WTC11 (cell line): ENCODE measurements around the gene PTPN21. TPM values are rescaled to one million over a fixed set of nuclear protein-coding genes. Genes with fewer than 3 reads are reported as not detected.

Experiments
- ATAC-seq: fragments of 200-7000 bp; cut with Tn5 transposase; 2 replicates; pipeline ENCODE4 v1.10.0; 2021; ENCODE audit warnings: mild to moderate bottlenecking, moderate library complexity
- CTCF ChIA-PET: fragments of 300-600 bp; sonication (Branson Sonifier 250); formaldehyde crosslinking; loops from one replicate; lab custom pipeline; 2021; ENCODE audit warnings: antibody characterized with exemption; lab: Charles Lee
- POLR2A ChIA-PET: fragments of 350-600 bp; sonication (Branson Sonifier 250); formaldehyde crosslinking; loops from one replicate; lab custom pipeline; 2021; ENCODE audit warnings: antibody characterized with exemption; lab: Charles Lee
- DNase-seq: peaks from one replicate; pipeline ENCODE4 v3.0.0; 2021; ENCODE audit warnings: low spot score
- H3K27ac Mint-ChIP-seq: 2 replicates; pipeline ENCODE4 v1.8.0; 2021; ENCODE audit warnings: mixed read lengths
- H3K27me3 Mint-ChIP-seq: 2 replicates; pipeline ENCODE4 v1.8.0; 2021; ENCODE audit warnings: low read depth, mild to moderate bottlenecking, moderate library complexity, mixed read lengths
- H3K36me3 Mint-ChIP-seq: 2 replicates; pipeline ENCODE4 v1.8.0; 2021; ENCODE audit warnings: mixed read lengths
- H3K4me1 Mint-ChIP-seq: 2 replicates; pipeline ENCODE4 v1.8.0; 2022; ENCODE audit warnings: mixed read lengths
- H3K4me3 Mint-ChIP-seq: 2 replicates; pipeline ENCODE4 v1.8.0; 2021; ENCODE audit warnings: mild to moderate bottlenecking, moderate library complexity, mixed read lengths
- H3K9me3 Mint-ChIP-seq: 2 replicates; pipeline ENCODE4 v1.8.0; 2021; ENCODE audit warnings: mixed read lengths
- ETV6 ChIP-seq: sonication (generic); formaldehyde crosslinking; IDR thresholded peaks from 2 replicates; pipeline ENCODE4 v1.8.1; 2022; ENCODE audit warnings: mild to moderate bottlenecking, missing genetic modification reagents
- FOXJ3 ChIP-seq: sonication (generic); formaldehyde crosslinking; IDR thresholded peaks from 2 replicates; pipeline ENCODE4 v1.9.0; 2021; ENCODE audit warnings: missing genetic modification reagents, mild to moderate bottlenecking, borderline replicate concordance
- FOXP1 ChIP-seq: sonication (generic); formaldehyde crosslinking; IDR thresholded peaks from 2 replicates; pipeline ENCODE4 v1.8.0; 2022; ENCODE audit warnings: missing genetic modification reagents, mild to moderate bottlenecking, moderate library complexity, borderline replicate concordance
- GABPB1 ChIP-seq: sonication (generic); formaldehyde crosslinking; IDR thresholded peaks from 2 replicates; pipeline ENCODE4 v1.8.1; 2023; ENCODE audit warnings: mild to moderate bottlenecking, missing genetic modification reagents
- GRHL2 ChIP-seq: fragments of 250-450 bp; sonication (Bioruptor Pico); IDR thresholded peaks from 2 replicates; pipeline ENCODE4 v1.8.0; 2022; ENCODE audit warnings: mild to moderate bottlenecking, moderate library complexity; ENCODE audit not compliant: insufficient replicate concordance, severe bottlenecking
- IRF2 ChIP-seq: sonication (generic); formaldehyde crosslinking; IDR thresholded peaks from 2 replicates; pipeline ENCODE4 v1.8.0; 2022; ENCODE audit warnings: low read depth, missing genetic modification reagents, borderline replicate concordance
- JUN ChIP-seq: sonication (generic); formaldehyde crosslinking; IDR thresholded peaks from 2 replicates; pipeline ENCODE4 v1.8.0; 2023; ENCODE audit warnings: mild to moderate bottlenecking, missing genetic modification reagents
- MYBL2 ChIP-seq: sonication (generic); formaldehyde crosslinking; IDR thresholded peaks from 2 replicates; pipeline ENCODE4 v1.8.1; 2023; ENCODE audit warnings: mild to moderate bottlenecking, moderate library complexity, missing genetic modification reagents
- NFE2L1 ChIP-seq: sonication (generic); formaldehyde crosslinking; IDR thresholded peaks from 2 replicates; pipeline ENCODE4 v1.8.1; 2023; ENCODE audit warnings: missing genetic modification reagents
- OVOL2 ChIP-seq: fragments of 250-450 bp; sonication (Bioruptor Pico); IDR thresholded peaks from 2 replicates; pipeline ENCODE4 v1.9.0; 2021; ENCODE audit warnings: mild to moderate bottlenecking, borderline replicate concordance
- RELA ChIP-seq: sonication (generic); formaldehyde crosslinking; IDR thresholded peaks from 2 replicates; pipeline ENCODE4 v1.8.1; 2022; ENCODE audit warnings: missing genetic modification reagents, mild to moderate bottlenecking, borderline replicate concordance
- SMAD4 ChIP-seq: sonication (generic); formaldehyde crosslinking; IDR thresholded peaks from 2 replicates; pipeline ENCODE4 v1.8.0; 2022; ENCODE audit warnings: mild to moderate bottlenecking, missing genetic modification reagents
- SOX15 ChIP-seq: fragments of 250-450 bp; sonication (Bioruptor Pico); IDR thresholded peaks from 2 replicates; pipeline ENCODE4 v1.9.0; 2021; ENCODE audit warnings: mild to moderate bottlenecking
- TCF7 ChIP-seq: sonication (generic); formaldehyde crosslinking; IDR thresholded peaks from 2 replicates; pipeline ENCODE4 v1.8.0; 2022; ENCODE audit warnings: mild to moderate bottlenecking, low read depth, missing genetic modification reagents, moderate library complexity
- ZNF121 ChIP-seq: sonication (generic); formaldehyde crosslinking; IDR thresholded peaks from 2 replicates; pipeline ENCODE4 v1.8.0; 2023; ENCODE audit warnings: missing genetic modification reagents
- ZNF232 ChIP-seq: sonication (generic); formaldehyde crosslinking; IDR thresholded peaks from 2 replicates; pipeline ENCODE4 v1.8.0; 2022; ENCODE audit warnings: mild to moderate bottlenecking, missing genetic modification reagents
- ZNF416 ChIP-seq: fragments of 250-450 bp; sonication (Bioruptor Pico); IDR thresholded peaks from 2 replicates; pipeline ENCODE4 v1.9.0; 2021; ENCODE audit warnings: mild to moderate bottlenecking, inconsistent platforms
- total RNA-seq: library from RNA; stranded (reverse); gene quantifications from 3 replicates; pipeline ENCODE4 v1.2.3, GENCODE V29; 2021
- TF ChIP-seq, protein P1 (sequence below): fragments of 250-450 bp; sonication (Bioruptor Pico); IDR thresholded peaks from 2 replicates; pipeline ENCODE4 v1.9.0; 2021; ENCODE audit warnings: mild to moderate bottlenecking, borderline replicate concordance
- TF ChIP-seq, protein P2 (sequence below): sonication (generic); formaldehyde crosslinking; IDR thresholded peaks from 2 replicates; pipeline ENCODE4 v1.8.0; 2023; ENCODE audit warnings: missing genetic modification reagents
- TF ChIP-seq, protein P3 (sequence below): fragments of 250-450 bp; sonication (Bioruptor Pico); IDR thresholded peaks from 2 replicates; pipeline ENCODE4 v2.1.2; 2022; ENCODE audit warnings: mild to moderate bottlenecking, moderate library complexity
- TF ChIP-seq, protein P4 (sequence below): fragments of 250-450 bp; sonication (Bioruptor Pico); IDR thresholded peaks from 2 replicates; pipeline ENCODE4 v1.9.0; 2021; ENCODE audit warnings: moderate library complexity, mild to moderate bottlenecking, inconsistent platforms, borderline replicate concordance
- TF ChIP-seq, protein P5 (sequence below): sonication (generic); formaldehyde crosslinking; IDR thresholded peaks from 2 replicates; pipeline ENCODE4 v1.8.1; 2023; ENCODE audit warnings: mild to moderate bottlenecking, missing genetic modification reagents, moderate library complexity

PTPN21 gene
- total RNA-seq, 1 experiment from 2014 or later = 7.5 TPM

DNA sequence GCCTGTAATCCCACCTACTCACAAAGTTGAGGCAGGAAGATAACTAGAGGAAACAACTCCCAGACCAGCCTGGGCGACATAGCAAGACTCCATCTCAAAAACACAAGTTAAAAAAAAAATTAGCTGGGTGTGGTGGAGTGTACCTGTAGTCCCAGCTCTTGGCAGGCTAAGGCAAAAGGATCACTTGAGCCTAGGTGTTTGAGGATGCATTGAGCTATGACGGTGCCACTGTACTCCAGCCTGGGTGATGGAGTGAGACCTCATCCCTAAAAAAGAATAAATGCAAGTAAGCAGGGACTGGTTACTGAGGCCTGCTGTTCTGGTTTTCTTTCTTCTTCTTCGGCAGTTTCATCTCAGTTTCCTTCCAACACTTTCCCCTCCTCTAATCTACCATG is 7.4 kb downstream of the PTPN21 start:
- ATAC-seq (no peak), DNase-seq (no peak)
- CTCF ChIA-PET = no interaction called here
- no peak overlapping the region for H3K4me3 Mint-ChIP-seq
- no peak overlapping the region for H3K27ac Mint-ChIP-seq
- POLR2A ChIA-PET = no interaction called here
- TF ChIP-seq GABPB1 (CRISPR knock-in tag) (no peak), RELA (CRISPR knock-in tag) (no peak), ETV6 (CRISPR knock-in tag) (no peak), FOXP1 (CRISPR knock-in tag) (no peak), GRHL2 (CRISPR knock-in tag) (no peak), SMAD4 (no peak), FOXJ3 (CRISPR knock-in tag) (no peak), ZNF232 (CRISPR knock-in tag) (no peak), MYBL2 (no peak)
- TF ChIP-seq, protein P1, sequence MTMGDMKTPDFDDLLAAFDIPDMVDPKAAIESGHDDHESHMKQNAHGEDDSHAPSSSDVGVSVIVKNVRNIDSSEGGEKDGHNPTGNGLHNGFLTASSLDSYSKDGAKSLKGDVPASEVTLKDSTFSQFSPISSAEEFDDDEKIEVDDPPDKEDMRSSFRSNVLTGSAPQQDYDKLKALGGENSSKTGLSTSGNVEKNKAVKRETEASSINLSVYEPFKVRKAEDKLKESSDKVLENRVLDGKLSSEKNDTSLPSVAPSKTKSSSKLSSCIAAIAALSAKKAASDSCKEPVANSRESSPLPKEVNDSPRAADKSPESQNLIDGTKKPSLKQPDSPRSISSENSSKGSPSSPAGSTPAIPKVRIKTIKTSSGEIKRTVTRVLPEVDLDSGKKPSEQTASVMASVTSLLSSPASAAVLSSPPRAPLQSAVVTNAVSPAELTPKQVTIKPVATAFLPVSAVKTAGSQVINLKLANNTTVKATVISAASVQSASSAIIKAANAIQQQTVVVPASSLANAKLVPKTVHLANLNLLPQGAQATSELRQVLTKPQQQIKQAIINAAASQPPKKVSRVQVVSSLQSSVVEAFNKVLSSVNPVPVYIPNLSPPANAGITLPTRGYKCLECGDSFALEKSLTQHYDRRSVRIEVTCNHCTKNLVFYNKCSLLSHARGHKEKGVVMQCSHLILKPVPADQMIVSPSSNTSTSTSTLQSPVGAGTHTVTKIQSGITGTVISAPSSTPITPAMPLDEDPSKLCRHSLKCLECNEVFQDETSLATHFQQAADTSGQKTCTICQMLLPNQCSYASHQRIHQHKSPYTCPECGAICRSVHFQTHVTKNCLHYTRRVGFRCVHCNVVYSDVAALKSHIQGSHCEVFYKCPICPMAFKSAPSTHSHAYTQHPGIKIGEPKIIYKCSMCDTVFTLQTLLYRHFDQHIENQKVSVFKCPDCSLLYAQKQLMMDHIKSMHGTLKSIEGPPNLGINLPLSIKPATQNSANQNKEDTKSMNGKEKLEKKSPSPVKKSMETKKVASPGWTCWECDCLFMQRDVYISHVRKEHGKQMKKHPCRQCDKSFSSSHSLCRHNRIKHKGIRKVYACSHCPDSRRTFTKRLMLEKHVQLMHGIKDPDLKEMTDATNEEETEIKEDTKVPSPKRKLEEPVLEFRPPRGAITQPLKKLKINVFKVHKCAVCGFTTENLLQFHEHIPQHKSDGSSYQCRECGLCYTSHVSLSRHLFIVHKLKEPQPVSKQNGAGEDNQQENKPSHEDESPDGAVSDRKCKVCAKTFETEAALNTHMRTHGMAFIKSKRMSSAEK (CRISPR knock-in tag) = no peak
- TF ChIP-seq, protein P2, sequence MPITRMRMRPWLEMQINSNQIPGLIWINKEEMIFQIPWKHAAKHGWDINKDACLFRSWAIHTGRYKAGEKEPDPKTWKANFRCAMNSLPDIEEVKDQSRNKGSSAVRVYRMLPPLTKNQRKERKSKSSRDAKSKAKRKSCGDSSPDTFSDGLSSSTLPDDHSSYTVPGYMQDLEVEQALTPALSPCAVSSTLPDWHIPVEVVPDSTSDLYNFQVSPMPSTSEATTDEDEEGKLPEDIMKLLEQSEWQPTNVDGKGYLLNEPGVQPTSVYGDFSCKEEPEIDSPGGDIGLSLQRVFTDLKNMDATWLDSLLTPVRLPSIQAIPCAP (CRISPR knock-in tag) = no peak
- TF ChIP-seq, protein P3, sequence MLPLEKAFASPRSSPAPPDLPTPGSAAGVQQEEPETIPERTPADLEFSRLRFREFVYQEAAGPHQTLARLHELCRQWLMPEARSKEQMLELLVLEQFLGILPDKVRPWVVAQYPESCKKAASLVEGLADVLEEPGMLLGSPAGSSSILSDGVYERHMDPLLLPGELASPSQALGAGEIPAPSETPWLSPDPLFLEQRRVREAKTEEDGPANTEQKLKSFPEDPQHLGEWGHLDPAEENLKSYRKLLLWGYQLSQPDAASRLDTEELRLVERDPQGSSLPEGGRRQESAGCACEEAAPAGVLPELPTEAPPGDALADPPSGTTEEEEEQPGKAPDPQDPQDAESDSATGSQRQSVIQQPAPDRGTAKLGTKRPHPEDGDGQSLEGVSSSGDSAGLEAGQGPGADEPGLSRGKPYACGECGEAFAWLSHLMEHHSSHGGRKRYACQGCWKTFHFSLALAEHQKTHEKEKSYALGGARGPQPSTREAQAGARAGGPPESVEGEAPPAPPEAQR (CRISPR knock-in tag) = no peak
- H3K9me3 Mint-ChIP-seq = no peaks in the 10 kb centered on the region
- H3K27me3 Mint-ChIP-seq = no peaks in the 10 kb centered on the region
- peaks cover 6% of the 10 kb centered on the region; the same call in 1 of the 2 replicates for H3K36me3 Mint-ChIP-seq
- H3K4me1 Mint-ChIP-seq = peaks cover 4% of the 10 kb centered on the region

DNA sequence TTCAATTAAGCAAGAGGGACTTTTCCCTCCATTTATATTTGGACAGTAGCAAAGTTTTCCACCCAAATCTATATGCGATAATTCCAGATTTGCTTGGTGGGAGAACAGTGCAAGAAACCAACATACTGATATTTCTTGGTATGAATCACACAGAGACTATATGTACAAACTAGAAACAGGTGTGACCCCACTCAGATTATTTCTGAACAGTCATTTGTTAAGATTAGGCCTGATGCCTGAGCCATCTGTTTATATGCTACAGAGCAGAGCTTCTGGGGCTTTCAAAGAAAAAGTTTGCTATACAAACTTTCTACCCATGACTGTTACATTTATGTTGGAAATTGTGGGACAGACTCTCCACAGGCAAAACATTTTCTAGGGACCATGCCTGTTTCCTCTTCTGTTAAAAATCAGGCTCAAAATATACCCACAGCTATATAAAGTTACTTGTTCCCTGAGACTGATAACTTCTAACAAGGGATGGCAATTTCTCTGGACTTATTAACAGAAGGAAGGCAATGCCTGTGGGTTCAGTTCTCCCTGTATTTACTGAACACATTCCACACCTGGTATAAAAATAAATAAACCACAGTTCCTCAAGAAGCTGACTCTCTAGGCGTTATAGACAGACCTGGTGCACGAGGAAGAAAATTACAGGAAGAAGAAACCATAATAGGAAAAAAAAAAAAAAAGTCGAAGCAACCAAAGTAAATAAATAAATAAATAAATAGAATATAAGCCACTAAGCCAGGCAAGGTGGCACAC is 8.0 kb downstream of the PTPN21 start:
- Mint-ChIP-seq H3K27ac (no peak overlapping the region), H3K36me3 (peaks cover 6% of the 10 kb centered on the region; the same call in 1 of the 2 replicates), H3K9me3 (no peaks in the 10 kb centered on the region), H3K4me1 (no peaks in the 10 kb centered on the region)
- no peak for DNase-seq
- ATAC-seq = no peak
- POLR2A ChIA-PET = no interaction called here
- CTCF ChIA-PET = interaction anchor here (0.6 kb wide), 1 partner anchor 11 kb away, joined by 4 read pairs; no protein-coding TSS in a partner anchor
- TF ChIP-seq TCF7 (no peak), ZNF416 (CRISPR knock-in tag) (no peak), ZNF121 (CRISPR knock-in tag) (no peak)
- TF ChIP-seq, all 79 proteins: peak for 0
- no peak overlapping the region for H3K4me3 Mint-ChIP-seq
- no peaks in the 10 kb centered on the region for H3K27me3 Mint-ChIP-seq

DNA sequence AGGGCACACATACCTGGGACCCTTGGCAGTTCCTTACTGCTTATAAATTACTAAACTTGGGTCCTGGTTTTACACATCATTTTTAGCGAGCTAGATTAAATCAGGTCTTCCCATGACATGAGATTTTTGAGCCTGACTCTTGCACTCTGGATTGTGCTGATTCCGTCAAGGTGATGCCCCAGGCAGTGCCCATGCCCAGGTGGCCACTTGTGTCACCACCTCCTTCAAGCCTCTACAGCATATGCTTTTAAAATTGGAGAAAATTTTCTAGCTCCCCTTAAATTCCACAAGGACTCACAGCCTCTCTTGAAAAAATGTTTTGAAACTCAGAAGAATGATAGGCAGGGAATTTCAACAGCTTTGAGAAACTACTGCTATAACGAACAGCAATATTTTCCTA is 9.6 kb downstream of the PTPN21 start:
- TF ChIP-seq, protein P4, sequence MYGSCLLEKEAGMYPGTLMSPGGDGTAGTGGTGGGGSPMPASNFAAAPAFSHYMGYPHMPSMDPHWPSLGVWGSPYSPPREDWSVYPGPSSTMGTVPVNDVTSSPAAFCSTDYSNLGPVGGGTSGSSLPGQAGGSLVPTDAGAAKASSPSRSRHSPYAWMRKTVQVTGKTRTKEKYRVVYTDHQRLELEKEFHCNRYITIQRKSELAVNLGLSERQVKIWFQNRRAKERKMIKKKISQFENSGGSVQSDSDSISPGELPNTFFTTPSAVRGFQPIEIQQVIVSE = no peak
- TF ChIP-seq, protein P5, sequence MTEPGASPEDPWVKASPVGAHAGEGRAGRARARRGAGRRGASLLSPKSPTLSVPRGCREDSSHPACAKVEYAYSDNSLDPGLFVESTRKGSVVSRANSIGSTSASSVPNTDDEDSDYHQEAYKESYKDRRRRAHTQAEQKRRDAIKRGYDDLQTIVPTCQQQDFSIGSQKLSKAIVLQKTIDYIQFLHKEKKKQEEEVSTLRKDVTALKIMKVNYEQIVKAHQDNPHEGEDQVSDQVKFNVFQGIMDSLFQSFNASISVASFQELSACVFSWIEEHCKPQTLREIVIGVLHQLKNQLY (CRISPR knock-in tag) = no peak
- TF ChIP-seq NFE2L1 = no peak
- TF ChIP-seq GABPB1 (CRISPR knock-in tag) = no peak
- TF ChIP-seq JUN = no peak
- TF ChIP-seq, protein P3 (CRISPR knock-in tag) = no peak
- TF ChIP-seq IRF2 (CRISPR knock-in tag) = no peak
- TF ChIP-seq SOX15 = no peak
- no peak for TF ChIP-seq OVOL2 (CRISPR knock-in tag)
- no peak for TF ChIP-seq ETV6 (CRISPR knock-in tag)
- Mint-ChIP-seq H3K9me3 (no peaks in the 10 kb centered on the region), H3K4me3 (no peak overlapping the region), H3K27ac (no peak overlapping the region), H3K27me3 (no peaks in the 10 kb centered on the region), H3K4me1 (no peaks in the 10 kb centered on the region), H3K36me3 (peaks cover 6% of the 10 kb centered on the region; the same call in 1 of the 2 replicates)
- DNase-seq (no peak), ATAC-seq (no peak)
- CTCF ChIA-PET = no interaction called here
- POLR2A ChIA-PET = no interaction called here
